ENCODE data around the gene KRT10. TPM values are rescaled to one million over a fixed set of nuclear protein-coding genes. Genes with fewer than 3 reads are reported as not detected.

The KRT10 gene
- total RNA-seq, 1 experiment from 2014 or later, result 54.7 TPM

Other genes starting within 250 kb of the KRT10 start
- 122 and 126 TPM in 2 replicates for gene SMARCE1, start 174.8 kb downstream of the KRT10 start, total RNA-seq (2014; rRNA removed; shearing (Covaris generic))
- gene KRT222, start 157.4 kb downstream of the KRT10 start, total RNA-seq (2014; rRNA removed; shearing (Covaris generic)), result not detected in 2 replicates
- not detected in 2 replicates for gene KRT24, start 118.9 kb downstream of the KRT10 start, total RNA-seq (2014; rRNA removed; shearing (Covaris generic))
- gene KRT25, start 67.3 kb downstream of the KRT10 start, total RNA-seq (2014; rRNA removed; shearing (Covaris generic)), result not detected in 2 replicates
- not detected in 2 replicates for gene KRT26, start 50.4 kb downstream of the KRT10 start, total RNA-seq (2014; rRNA removed; shearing (Covaris generic))
- gene KRT27, start 40.1 kb downstream of the KRT10 start, total RNA-seq (2014; rRNA removed; shearing (Covaris generic)), result not detected in 2 replicates
- not detected in 2 replicates for gene KRT28, start 22.7 kb downstream of the KRT10 start, total RNA-seq (2014; rRNA removed; shearing (Covaris generic))
- gene KRT12, start 44.6 kb upstream of the KRT10 start, total RNA-seq (2014; rRNA removed; shearing (Covaris generic)), result not detected in 2 replicates
- gene KRT20, start 62.6 kb upstream of the KRT10 start, total RNA-seq (2014; rRNA removed; shearing (Covaris generic)), result not detected in 2 replicates
- not detected in 2 replicates for gene KRT23, start 115.0 kb upstream of the KRT10 start, total RNA-seq (2014; rRNA removed; shearing (Covaris generic))
- not detected in 2 replicates for gene KRT39, start 144.3 kb upstream of the KRT10 start, total RNA-seq (2014; rRNA removed; shearing (Covaris generic))
- not detected in 2 replicates for gene KRT40, start 161.7 kb upstream of the KRT10 start, total RNA-seq (2014; rRNA removed; shearing (Covaris generic))
- not detected in 2 replicates for gene KRTAP3-3, start 171.6 kb upstream of the KRT10 start, total RNA-seq (2014; rRNA removed; shearing (Covaris generic))
- gene KRTAP3-2, start 177.3 kb upstream of the KRT10 start, total RNA-seq (2014; rRNA removed; shearing (Covaris generic)), result not detected in 2 replicates
- gene KRTAP3-1, start 186.5 kb upstream of the KRT10 start, total RNA-seq (2014; rRNA removed; shearing (Covaris generic)), result not detected in 2 replicates
- gene KRTAP1-5, start 204.6 kb upstream of the KRT10 start, total RNA-seq (2014; rRNA removed; shearing (Covaris generic)), result not detected in 2 replicates
- gene KRTAP1-4, start 207.6 kb upstream of the KRT10 start, total RNA-seq (2014; rRNA removed; shearing (Covaris generic)), result not detected in 2 replicates
- gene KRTAP1-3, start 212.3 kb upstream of the KRT10 start, total RNA-seq (2014; rRNA removed; shearing (Covaris generic)), result not detected in 2 replicates
- 1.5 TPM in 1 of 2 replicates, not detected in the other for gene KRTAP1-1, start 218.8 kb upstream of the KRT10 start, total RNA-seq (2014; rRNA removed; shearing (Covaris generic))
- gene KRTAP2-1, start 224.7 kb upstream of the KRT10 start, total RNA-seq (2014; rRNA removed; shearing (Covaris generic)), result not detected in 2 replicates
- not detected in 2 replicates for gene KRTAP2-2, start 232.6 kb upstream of the KRT10 start, total RNA-seq (2014; rRNA removed; shearing (Covaris generic))
- not detected in 2 replicates for gene KRTAP2-3, start 237.5 kb upstream of the KRT10 start, total RNA-seq (2014; rRNA removed; shearing (Covaris generic))
- not detected in 2 replicates for gene KRTAP2-4, start 243.3 kb upstream of the KRT10 start, total RNA-seq (2014; rRNA removed; shearing (Covaris generic))

Measured in Daoy (cell line).